Keratinocyte (primary cell): Measurements from ENCODE around the gene HPS4. TPM values are rescaled to one million over a fixed set of nuclear protein-coding genes. Genes with fewer than 3 reads are reported as not detected.

Experiments used
- DNase-seq: peaks from one replicate; pipeline ENCODE4 v3.0.0-alpha.2; 2011; ENCODE audit warnings: low read depth, missing footprints, low spot score
- FAIRE-seq: peaks from 2 replicates; lab custom pipeline; 2011; peaks lifted over from hg19 to GRCh38; lab: Jason Lieb, UNC
- H2AFZ ChIP-seq: 2 replicates; pipeline ENCODE4 v1.6.0; 2012; ENCODE audit warnings: low read length, control low read depth, inconsistent platforms; ENCODE audit not compliant: control insufficient read depth
- H3K27ac ChIP-seq: 2 replicates; pipeline ENCODE4 v1.5.1; 2011; ENCODE audit warnings: low read length; ENCODE audit not compliant: control insufficient read depth, insufficient read depth
- H3K27me3 ChIP-seq: 3 replicates; pipeline ENCODE4 v1.6.0; 2011; ENCODE audit warnings: low read length; ENCODE audit not compliant: control insufficient read depth, insufficient read depth; ENCODE audit errors: extremely low read depth
- H3K36me3 ChIP-seq, 2 experiments: 2 replicates in 1 of 2; 3 replicates in 1 of 2; pipeline ENCODE4 v1.5.1; 2011; ENCODE audit warnings: low read length in 2 of 2, mild to moderate bottlenecking in 1 of 2; ENCODE audit not compliant: control insufficient read depth in 2 of 2, insufficient read depth in 2 of 2; ENCODE audit errors: extremely low read depth in 1 of 2
- H3K4me1 ChIP-seq: 3 replicates; pipeline ENCODE4 v1.5.1; 2011; ENCODE audit warnings: low read length; ENCODE audit not compliant: control insufficient read depth, insufficient read depth; ENCODE audit errors: extremely low read depth
- H3K4me2 ChIP-seq: 3 replicates; pipeline ENCODE4 v1.6.0; 2011; ENCODE audit warnings: low read depth, low read length; ENCODE audit not compliant: control insufficient read depth, insufficient read depth; ENCODE audit errors: extremely low read depth
- H3K4me3 ChIP-seq, 3 experiments: fragments of 200-600 bp in 1 of 3; sonication (generic) in 1 of 3; 2 replicates in 2 of 3; 3 replicates in 1 of 3; pipeline ENCODE4 v1.5.1; 2011 to 2016; ENCODE audit warnings: low read length in 3 of 3, mild to moderate bottlenecking in 3 of 3, control low read depth in 2 of 3, inconsistent platforms in 1 of 3, low read depth in 1 of 3, mixed read lengths in 1 of 3, mixed run types in 1 of 3, moderate library complexity in 1 of 3; ENCODE audit not compliant: control insufficient read depth in 2 of 3, insufficient read depth in 2 of 3; ENCODE audit errors: extremely low read depth in 1 of 3
- H3K79me2 ChIP-seq: 2 replicates; pipeline ENCODE4 v1.6.0; 2012; ENCODE audit warnings: low read length; ENCODE audit not compliant: control insufficient read depth, insufficient read depth
- H3K9ac ChIP-seq: 3 replicates; pipeline ENCODE4 v1.6.0; 2011; ENCODE audit warnings: low read length; ENCODE audit not compliant: control insufficient read depth, insufficient read depth; ENCODE audit errors: extremely low read depth
- H3K9me1 ChIP-seq: 3 replicates; pipeline ENCODE4 v1.6.0; 2011; ENCODE audit warnings: low read length; ENCODE audit not compliant: control insufficient read depth, insufficient read depth; ENCODE audit errors: extremely low read depth
- H3K9me3 ChIP-seq: 2 replicates; pipeline ENCODE4 v1.5.1; 2012; ENCODE audit warnings: low read depth, low read length; ENCODE audit not compliant: control insufficient read depth
- H4K20me1 ChIP-seq: 3 replicates; pipeline ENCODE4 v1.6.0; 2011; ENCODE audit warnings: low read length; ENCODE audit not compliant: control insufficient read depth, insufficient read depth; ENCODE audit errors: extremely low read depth
- EZH2 ChIP-seq: IDR thresholded peaks from one replicate; pipeline ENCODE4 v1.6.1; 2012; ENCODE audit warnings: inconsistent platforms, mild to moderate bottlenecking, low read length, moderate library complexity
- dilution Hi-C: fragments of 300-500 bp; cut with MboI; formaldehyde crosslinking; loops from one replicate; pipeline ENCODE4 v1.7.0; 2020; ENCODE audit warnings: low sequenced_read_pairs; ENCODE audit not compliant: extremely low pct_ligation_motif_present
- polyA plus RNA-seq, 5 experiments: library from polyadenylated mRNA; depleted of rRNA in 3 of 5; stranded (reverse) in 3 of 5; stranded (forward) in 1 of 5; unstranded in 1 of 5; fragments of >200 nt; gene quantifications; 1 replicate in 1 of 5; 2 replicates in 3 of 5; 3 replicates in 1 of 5; pipeline versions ENCODE4 v1.2.1 to v1.2.3, GENCODE V29; 2011 to 2012; ENCODE audit warnings: missing spikeins in 2 of 5, low read depth in 1 of 5, low replicate concordance in 1 of 5
- TF ChIP-seq, protein P1 (sequence below), 3 experiments: IDR thresholded peaks in 1 of 3; conservative IDR thresholded peaks in 1 of 3; optimal IDR thresholded peaks in 1 of 3; 2 replicates in 2 of 3; 3 replicates in 1 of 3; pipeline versions ENCODE3 to v1.5.1; 2011; ENCODE audit warnings: low read length in 3 of 3, mild to moderate bottlenecking in 3 of 3, moderate library complexity in 2 of 3, control low read depth in 1 of 3, inconsistent platforms in 1 of 3; ENCODE audit not compliant: insufficient read depth in 2 of 3; ENCODE audit errors: extremely low read depth in 1 of 3

The HPS4 gene
- polyA plus RNA-seq, 1 donor (not counting 4 experiments of a cell fraction or from before 2014, with no cell fraction given), result 21.3 TPM

GRCh38 chr22:26487996-26488395 lies 4.4 kb upstream of the HPS4 start:
- TF ChIP-seq EZH2, result no peak
- Histone ChIP-seq H2AFZ (no peak overlapping the region), H3K4me1 (peaks cover 26% of the 10 kb centered on the region), H4K20me1 (no peaks in the 10 kb centered on the region), H3K9me1 (no peaks in the 10 kb centered on the region), H3K27ac (no peak overlapping the region), H3K36me3 (peaks cover 21 to 37% of the 10 kb centered on the region in 2 experiments), H3K9ac (no peak overlapping the region), H3K27me3 (no peaks in the 10 kb centered on the region), H3K9me3 (no peaks in the 10 kb centered on the region), H3K4me2 (no peak overlapping the region), H3K79me2 (peaks cover 34% of the 10 kb centered on the region), H3K4me3 (no peak overlapping the region)
- dilution Hi-C loops, result no loop called here
- DNase-seq, result no peak
- FAIRE-seq, result no peak

DNA sequence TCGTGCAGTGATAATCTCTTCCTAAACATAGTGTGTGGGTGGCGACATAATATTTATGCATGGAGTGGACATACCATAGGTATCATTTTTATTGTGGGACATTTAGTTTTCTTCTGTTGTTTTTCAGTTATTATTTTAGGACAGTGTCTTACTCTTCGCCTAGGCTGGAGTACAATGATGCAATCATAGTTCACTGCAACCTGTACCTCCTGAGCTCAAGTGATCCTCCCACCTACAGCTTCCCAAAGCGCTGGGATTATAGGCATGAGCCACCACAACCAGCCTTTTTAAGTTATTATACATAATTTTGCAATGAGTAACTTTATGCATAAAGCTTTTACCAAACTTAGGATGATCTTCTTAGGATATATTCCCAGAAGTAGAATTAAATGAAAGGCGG lies 2.8 kb upstream of the HPS4 start:
- no peaks in the 10 kb centered on the region for H3K9me3 ChIP-seq
- no peak overlapping the region for H2AFZ ChIP-seq
- no peak overlapping the region for H3K4me3 ChIP-seq
- TF ChIP-seq EZH2, result no peak
- TF ChIP-seq, protein P1, sequence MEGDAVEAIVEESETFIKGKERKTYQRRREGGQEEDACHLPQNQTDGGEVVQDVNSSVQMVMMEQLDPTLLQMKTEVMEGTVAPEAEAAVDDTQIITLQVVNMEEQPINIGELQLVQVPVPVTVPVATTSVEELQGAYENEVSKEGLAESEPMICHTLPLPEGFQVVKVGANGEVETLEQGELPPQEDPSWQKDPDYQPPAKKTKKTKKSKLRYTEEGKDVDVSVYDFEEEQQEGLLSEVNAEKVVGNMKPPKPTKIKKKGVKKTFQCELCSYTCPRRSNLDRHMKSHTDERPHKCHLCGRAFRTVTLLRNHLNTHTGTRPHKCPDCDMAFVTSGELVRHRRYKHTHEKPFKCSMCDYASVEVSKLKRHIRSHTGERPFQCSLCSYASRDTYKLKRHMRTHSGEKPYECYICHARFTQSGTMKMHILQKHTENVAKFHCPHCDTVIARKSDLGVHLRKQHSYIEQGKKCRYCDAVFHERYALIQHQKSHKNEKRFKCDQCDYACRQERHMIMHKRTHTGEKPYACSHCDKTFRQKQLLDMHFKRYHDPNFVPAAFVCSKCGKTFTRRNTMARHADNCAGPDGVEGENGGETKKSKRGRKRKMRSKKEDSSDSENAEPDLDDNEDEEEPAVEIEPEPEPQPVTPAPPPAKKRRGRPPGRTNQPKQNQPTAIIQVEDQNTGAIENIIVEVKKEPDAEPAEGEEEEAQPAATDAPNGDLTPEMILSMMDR (optimal IDR thresholded peaks at IDR 0.05 in 1 of 3, IDR thresholded peaks at IDR 0.05 in 1 of 3, conservative IDR thresholded peaks at IDR 0.05 in 1 of 3; ENCODE audit: extremely low read depth in 1 of 3, insufficient read depth in 2 of 3, low read length in 3 of 3), result no peak
- H3K27ac ChIP-seq, result no peak overlapping the region
- H3K36me3 ChIP-seq, result peaks cover 13 to 27% of the 10 kb centered on the region in 2 experiments
- no peaks in the 10 kb centered on the region for H3K9me1 ChIP-seq
- DNase-seq (no peak), FAIRE-seq (no peak)
- H3K79me2 ChIP-seq, result peaks cover 27% of the 10 kb centered on the region
- H3K9ac ChIP-seq, result no peak overlapping the region
- no peak overlapping the region for H3K4me2 ChIP-seq
- dilution Hi-C loops, result no loop called here
- H3K4me1 ChIP-seq, result peaks cover 29% of the 10 kb centered on the region
- no peaks in the 10 kb centered on the region for H3K27me3 ChIP-seq
- no peaks in the 10 kb centered on the region for H4K20me1 ChIP-seq

- FAIRE-seq (no peak), DNase-seq (no peak)
- Histone ChIP-seq H3K4me3 (no peak overlapping the region), H3K4me1 (peaks cover 34% of the 10 kb centered on the region), H3K36me3 (peaks cover 10 to 24% of the 10 kb centered on the region in 2 experiments), H2AFZ (no peak overlapping the region), H3K4me2 (peak overlapping the region; percentile 94), H3K9me3 (no peaks in the 10 kb centered on the region), H3K9me1 (no peaks in the 10 kb centered on the region), H3K79me2 (peaks cover 27% of the 10 kb centered on the region), H4K20me1 (no peaks in the 10 kb centered on the region), H3K27ac (peak overlapping the region; percentile 15), H3K9ac (no peak overlapping the region), H3K27me3 (no peaks in the 10 kb centered on the region)
- dilution Hi-C loops, result no loop called here
- TF ChIP-seq, protein P1 (optimal IDR thresholded peaks at IDR 0.05 in 1 of 3, IDR thresholded peaks at IDR 0.05 in 1 of 3, conservative IDR thresholded peaks at IDR 0.05 in 1 of 3; ENCODE audit: extremely low read depth in 1 of 3, insufficient read depth in 2 of 3, low read length in 3 of 3), result no peak
Measured at GRCh38 chr22:26485806-26486390, 2.3 kb upstream of the HPS4 start.
